CD8-positive, alpha-beta memory T cell (primary cell): ENCODE data around the gene PFN3. TPM values are rescaled to one million over a fixed set of nuclear protein-coding genes. Genes with fewer than 3 reads are reported as not detected.
A peak's percentile ranks its signal among the peaks of the same experiment; 100 is the strongest.

Experiments
- CTCF ChIA-PET: fragments of 350-600 bp; sonication (Branson Sonifier 250); formaldehyde crosslinking; loops from one replicate; lab custom pipeline; 2021; ENCODE audit warnings: antibody characterized with exemption; lab: Charles Lee
- POLR2A ChIA-PET: fragments of 350-600 bp; sonication (Branson Sonifier 250); formaldehyde crosslinking; loops from one replicate; lab custom pipeline; 2021; ENCODE audit warnings: antibody characterized with exemption; lab: Charles Lee
- DNase-seq, 5 donors: peaks; one replicate each; pipeline versions ENCODE4 v3.0.0 to v3.0.0-alpha.2; 2020 to 2022; ENCODE audit warnings: mixed read lengths in 1 of 5
- H3K27ac ChIP-seq: one replicate; pipeline ENCODE4 v1.7.0; 2013; ENCODE audit warnings: low read depth, mild to moderate bottlenecking, low read length, moderate library complexity
- H3K27me3 ChIP-seq: 2 replicates; pipeline ENCODE4 v1.7.0; 2013; ENCODE audit warnings: low read length, mild to moderate bottlenecking; ENCODE audit not compliant: insufficient read depth, poor library complexity, severe bottlenecking
- H3K36me3 ChIP-seq: 2 replicates; pipeline ENCODE4 v1.7.0; 2013; ENCODE audit warnings: mild to moderate bottlenecking, low read length, moderate library complexity; ENCODE audit not compliant: insufficient read depth
- H3K4me1 ChIP-seq: 2 replicates; pipeline ENCODE4 v1.7.0; 2013; ENCODE audit warnings: mild to moderate bottlenecking, low read length, moderate library complexity; ENCODE audit not compliant: insufficient read depth
- H3K4me3 ChIP-seq: 2 replicates; pipeline ENCODE4 v1.7.0; 2013; ENCODE audit warnings: mild to moderate bottlenecking, low read length
- H3K9me3 ChIP-seq: 2 replicates; pipeline ENCODE4 v1.7.0; 2013; ENCODE audit warnings: mild to moderate bottlenecking, low read length
- H3K27ac Mint-ChIP-seq, 8 donors: one replicate each; pipeline ENCODE4 v1.8.0; 2020 to 2021; ENCODE audit warnings: mixed read lengths in 8 of 8, mild to moderate bottlenecking in 6 of 8, inconsistent platforms in 3 of 8, moderate library complexity in 3 of 8
- H3K27me3 Mint-ChIP-seq, 2 donors: one replicate each; pipeline ENCODE4 v1.8.0; 2020 to 2021; ENCODE audit warnings: mixed read lengths in 2 of 2, mild to moderate bottlenecking in 1 of 2, moderate library complexity in 1 of 2
- H3K36me3 Mint-ChIP-seq, 3 donors: one replicate each; pipeline ENCODE4 v1.8.0; 2020 to 2021; ENCODE audit warnings: mixed read lengths in 3 of 3, inconsistent platforms in 1 of 3, mild to moderate bottlenecking in 1 of 3
- H3K4me1 Mint-ChIP-seq, 3 donors: one replicate each; pipeline ENCODE4 v1.8.0; 2020 to 2021; ENCODE audit warnings: mixed read lengths in 3 of 3, inconsistent platforms in 1 of 3, mild to moderate bottlenecking in 1 of 3
- H3K4me3 Mint-ChIP-seq, 7 donors: one replicate each; pipeline ENCODE4 v1.8.0; 2020 to 2021; ENCODE audit warnings: mixed read lengths in 7 of 7, mild to moderate bottlenecking in 6 of 7, moderate library complexity in 4 of 7, inconsistent platforms in 2 of 7
- H3K9me3 Mint-ChIP-seq, 5 donors: one replicate each; pipeline ENCODE4 v1.8.0; 2020 to 2022; ENCODE audit warnings: mixed read lengths in 5 of 5, mild to moderate bottlenecking in 3 of 5, moderate library complexity in 2 of 5, inconsistent platforms in 1 of 5
- polyA plus RNA-seq: library from polyadenylated mRNA; unstranded; fragments of 300-500 nt; fragmentation: Illumina TruSeq; gene quantifications from one replicate; pipeline ENCODE4 v1.2.3, GENCODE V29; 2021
- total RNA-seq, 2 experiments: library from RNA; stranded (reverse); gene quantifications; one replicate each; pipeline ENCODE4 v1.2.3, GENCODE V29; 2021

PFN3 gene
- total and polyA plus RNA-seq, 3 experiments from 2014 or later: not detected

DNA sequence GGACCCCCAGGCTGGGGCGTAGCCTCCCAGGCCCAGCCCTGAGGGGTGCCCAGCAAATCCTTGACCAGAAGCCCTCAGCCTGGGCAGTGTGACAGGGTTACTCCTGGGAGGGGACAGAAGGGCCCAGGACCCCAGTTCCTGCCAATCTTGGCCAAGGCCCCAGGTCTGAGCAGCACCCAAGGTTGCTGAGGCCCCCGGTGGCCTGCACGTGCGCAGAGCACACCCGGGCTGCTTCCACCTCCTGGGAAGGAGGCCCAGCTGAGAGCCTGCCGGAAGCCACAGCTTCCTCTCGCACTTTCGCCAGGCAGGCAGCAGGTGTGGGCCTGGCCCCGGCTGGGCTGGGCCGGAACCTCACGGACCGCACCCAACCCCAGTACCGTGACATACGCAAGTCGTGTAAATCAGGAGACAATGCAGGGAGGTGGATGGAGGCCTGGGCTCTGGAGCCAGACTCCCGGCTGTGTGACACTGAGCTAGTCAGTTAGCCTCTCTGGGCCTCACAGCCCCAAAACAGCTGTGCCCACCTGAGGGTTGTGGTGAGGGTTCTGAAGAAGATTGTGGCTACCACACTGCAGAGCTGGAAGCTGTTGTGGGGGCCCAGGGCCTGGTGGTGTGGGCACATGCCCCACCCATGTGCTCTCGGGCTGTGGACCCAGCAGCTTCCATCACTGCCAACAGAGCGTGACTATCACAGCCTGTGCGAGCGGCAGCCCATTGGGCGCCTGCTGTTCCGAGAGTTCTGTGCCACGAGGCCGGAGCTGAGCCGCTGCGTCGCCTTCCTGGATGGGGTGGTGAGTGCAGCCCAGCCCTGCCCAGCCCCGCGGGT, 31.1 kb upstream of the PFN3 start:
- ChIA-PET POLR2A (interaction anchor here (0.8 to 7.0 kb wide), 14 partner anchors 8 to 80 kb away, joined by 3 to 154 read pairs (median 4); partner anchors contain the start of genes F12, LMAN2, PRR7 and SLC34A1), CTCF (interaction anchor here (0.6 to 14.5 kb wide), 10 partner anchors 9 to 122 kb away, joined by 3 to 326 read pairs (median 4); partner anchors contain the start of genes PFN3 and PRR7)
- Mint-ChIP-seq H3K27ac (peak overlapping the region; percentile 81 to 99 (median 95)), H3K36me3 (peaks cover 0 to 66% (median 3%) of the 10 kb centered on the region in 3 donors), H3K27me3 (peaks cover 0 to 4% of the 10 kb centered on the region in 2 donors), H3K4me3 (peak overlapping the region; percentile 80 to 97 (median 94)), H3K9me3 (peaks cover 0 to 2% (median 0%) of the 10 kb centered on the region in 5 donors), H3K4me1 (peaks cover 58 to 88% (median 60%) of the 10 kb centered on the region in 3 donors)
- peak; percentile 63 to 88 (median 78) for DNase-seq
- no peaks in the 10 kb centered on the region for H3K27me3 ChIP-seq
- peak overlapping the region; percentile 93 for H3K27ac ChIP-seq
- peak overlapping the region; percentile 88 for H3K4me3 ChIP-seq
- no peaks in the 10 kb centered on the region for H3K9me3 ChIP-seq
- H3K36me3 ChIP-seq: peaks cover 46% of the 10 kb centered on the region
- peaks cover 92% of the 10 kb centered on the region for H3K4me1 ChIP-seq

DNA sequence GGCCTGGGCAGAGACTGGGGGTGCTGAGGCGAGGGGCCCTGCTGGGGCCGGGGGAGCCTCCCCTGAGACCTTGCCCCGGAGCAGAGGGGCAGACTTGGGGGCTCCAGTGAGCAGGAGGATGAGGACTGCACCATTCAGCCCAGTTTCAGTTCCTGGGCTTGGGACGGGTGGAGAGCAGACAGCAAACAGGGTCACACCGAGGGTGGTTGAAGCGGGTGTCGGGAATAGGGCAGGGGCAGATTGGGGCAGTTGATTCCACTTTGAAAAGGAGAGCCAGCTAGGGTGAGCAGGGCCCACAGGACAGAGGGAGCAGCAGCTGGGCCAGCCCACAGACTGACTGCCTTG, 30.5 kb upstream of the PFN3 start:
- H3K9me3 ChIP-seq: no peaks in the 10 kb centered on the region
- DNase-seq: no peak
- H3K36me3 ChIP-seq: peaks cover 43% of the 10 kb centered on the region
- CTCF ChIA-PET: interaction anchor here (0.6 to 14.5 kb wide), 7 partner anchors 17 to 112 kb away, joined by 3 to 326 read pairs (median 5); partner anchors contain the start of genes PFN3 and PRR7
- Mint-ChIP-seq H3K4me3 (peak overlapping the region; percentile 80 to 97 (median 94)), H3K4me1 (peaks cover 60 to 86% (median 62%) of the 10 kb centered on the region in 3 donors), H3K9me3 (peaks cover 0 to 2% (median 0%) of the 10 kb centered on the region in 5 donors), H3K27me3 (peaks cover 0 to 4% of the 10 kb centered on the region in 2 donors), H3K36me3 (peaks cover 0 to 66% (median 3%) of the 10 kb centered on the region in 3 donors), H3K27ac (peak overlapping the region; percentile 81 to 99 (median 95))
- peak overlapping the region; percentile 88 for H3K4me3 ChIP-seq
- no peaks in the 10 kb centered on the region for H3K27me3 ChIP-seq
- peak overlapping the region; percentile 93 for H3K27ac ChIP-seq
- POLR2A ChIA-PET: interaction anchor here (0.9 to 7.0 kb wide), 7 partner anchors 15 to 79 kb away, joined by 3 to 154 read pairs (median 7); partner anchors contain the start of genes F12, LMAN2 and PRR7
- H3K4me1 ChIP-seq: peaks cover 88% of the 10 kb centered on the region

DNA sequence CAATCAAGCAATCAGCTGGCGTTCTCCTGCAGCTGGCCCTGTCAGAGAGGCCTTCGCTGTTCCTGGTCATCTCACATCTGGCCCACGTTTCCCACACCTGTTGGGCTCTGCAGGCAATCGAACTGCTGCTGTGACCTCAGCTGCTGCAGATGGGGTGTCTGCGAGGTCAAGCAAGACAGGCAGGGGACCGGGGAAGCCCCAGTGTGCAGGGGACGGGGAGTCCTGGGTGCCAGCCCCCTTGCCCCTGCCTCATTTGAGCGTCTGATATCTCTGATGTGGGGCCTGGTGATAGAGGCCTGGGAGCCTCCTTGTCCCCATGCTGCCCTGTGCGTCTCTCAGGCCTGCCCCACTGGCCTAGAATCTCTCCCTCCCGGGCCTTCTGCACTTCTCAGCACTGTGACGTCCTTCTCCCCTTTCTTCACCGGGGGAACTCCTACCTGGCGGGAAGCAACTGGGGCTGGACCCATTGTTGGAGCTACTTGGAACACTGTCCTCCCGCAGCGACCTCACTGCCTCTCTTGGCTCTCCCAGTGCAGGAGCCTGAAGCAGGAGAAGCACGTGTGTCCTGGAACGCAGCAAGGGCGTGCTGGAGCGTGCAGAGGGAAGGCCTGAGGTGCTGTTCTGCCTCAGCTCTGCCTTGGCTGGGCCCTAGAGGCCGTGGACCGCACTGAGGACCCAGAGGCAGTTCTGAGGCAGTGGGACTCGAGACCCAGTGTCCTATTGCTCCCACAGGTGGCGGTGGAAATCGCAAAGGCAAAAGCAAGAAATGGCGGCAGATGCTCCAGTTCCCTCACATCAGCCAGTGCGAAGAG, 29.9 kb upstream of the PFN3 start:
- Mint-ChIP-seq H3K27me3 (peaks cover 0 to 4% of the 10 kb centered on the region in 2 donors), H3K4me3 (peak overlapping the region; percentile 90 to 97 (median 94)), H3K4me1 (peaks cover 66 to 87% (median 67%) of the 10 kb centered on the region in 3 donors), H3K27ac (peak overlapping the region; percentile 81 to 99 (median 96)), H3K9me3 (peaks cover 0 to 2% (median 0%) of the 10 kb centered on the region in 5 donors), H3K36me3 (peaks cover 0 to 60% (median 3%) of the 10 kb centered on the region in 3 donors)
- Histone ChIP-seq H3K36me3 (peaks cover 39% of the 10 kb centered on the region), H3K27ac (peak overlapping the region; percentile 93), H3K27me3 (no peaks in the 10 kb centered on the region), H3K9me3 (no peaks in the 10 kb centered on the region), H3K4me3 (peak overlapping the region; percentile 88), H3K4me1 (peaks cover 87% of the 10 kb centered on the region)
- ChIA-PET POLR2A (interaction anchor here (0.7 to 7.0 kb wide), 8 partner anchors 15 to 894 kb away, joined by 3 to 154 read pairs (median 6); partner anchors contain the start of genes F12, LMAN2 and PRR7), CTCF (interaction anchor here (1.1 to 14.5 kb wide), 5 partner anchors 18 to 114 kb away, joined by 3 to 326 read pairs (median 58); partner anchors contain the start of genes PFN3 and PRR7)
- peak in 1 of 5 donors; percentile 49 for DNase-seq

DNA sequence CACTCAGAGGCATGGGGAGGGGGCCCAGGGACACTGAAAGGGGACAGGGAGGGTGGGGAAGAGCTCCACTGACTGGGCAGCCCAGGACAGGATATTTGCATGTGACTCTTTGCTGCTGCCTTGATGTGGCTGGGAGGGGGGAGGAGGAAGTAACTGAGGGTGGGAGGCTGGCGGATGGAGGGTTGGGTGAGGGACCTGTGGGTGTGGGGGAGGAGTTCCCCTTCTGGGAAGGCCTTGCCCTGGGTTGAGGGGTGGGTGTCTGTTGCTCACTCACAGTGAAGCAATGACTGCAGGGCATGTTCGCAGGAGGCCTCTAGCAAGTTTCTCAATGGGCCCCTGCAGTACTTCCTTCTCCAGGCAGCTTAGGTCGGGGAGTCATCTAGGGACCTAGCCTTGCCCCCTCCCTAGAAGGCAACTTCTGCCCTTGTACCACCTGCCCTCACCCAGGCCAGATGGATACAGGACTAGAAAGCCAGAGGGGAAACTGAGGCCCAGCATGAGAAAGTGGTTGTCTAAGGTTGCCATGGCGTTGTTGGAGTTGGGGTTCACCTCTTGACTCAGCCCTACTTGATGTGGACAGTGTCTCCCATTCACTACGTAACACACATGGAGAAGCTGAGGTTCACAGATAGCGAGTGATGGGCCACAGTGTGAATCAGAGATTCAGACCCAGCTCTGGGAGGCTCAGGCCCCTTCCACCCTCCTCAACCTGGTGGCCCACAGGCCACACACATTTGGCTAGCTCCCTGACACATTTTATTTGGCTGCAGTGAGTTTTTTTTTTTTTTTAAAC, 29.0 kb upstream of the PFN3 start:
- Mint-ChIP-seq H3K4me1 (peaks cover 67 to 87% (median 70%) of the 10 kb centered on the region in 3 donors), H3K4me3 (peak overlapping the region; percentile 90 to 97 (median 94)), H3K27me3 (peaks cover 0 to 4% of the 10 kb centered on the region in 2 donors), H3K27ac (peak overlapping the region; percentile 88 to 99 (median 96)), H3K36me3 (peaks cover 0 to 52% (median 3%) of the 10 kb centered on the region in 3 donors), H3K9me3 (peaks cover 0 to 2% (median 0%) of the 10 kb centered on the region in 5 donors)
- Histone ChIP-seq H3K4me1 (peaks cover 87% of the 10 kb centered on the region), H3K9me3 (no peaks in the 10 kb centered on the region), H3K27me3 (no peaks in the 10 kb centered on the region), H3K4me3 (peak overlapping the region; percentile 88), H3K36me3 (peaks cover 32% of the 10 kb centered on the region), H3K27ac (peak overlapping the region; percentile 93)
- POLR2A ChIA-PET: interaction anchor here (0.7 to 7.0 kb wide), 8 partner anchors 9 to 893 kb away, joined by 3 to 154 read pairs (median 4); partner anchors contain the start of gene PRR7
- peak; percentile 65 to 91 (median 80) for DNase-seq
- CTCF ChIA-PET: interaction anchor here (1.1 to 14.5 kb wide), 5 partner anchors 19 to 113 kb away, joined by 3 to 326 read pairs (median 58); partner anchors contain the start of genes PFN3 and PRR7

DNA sequence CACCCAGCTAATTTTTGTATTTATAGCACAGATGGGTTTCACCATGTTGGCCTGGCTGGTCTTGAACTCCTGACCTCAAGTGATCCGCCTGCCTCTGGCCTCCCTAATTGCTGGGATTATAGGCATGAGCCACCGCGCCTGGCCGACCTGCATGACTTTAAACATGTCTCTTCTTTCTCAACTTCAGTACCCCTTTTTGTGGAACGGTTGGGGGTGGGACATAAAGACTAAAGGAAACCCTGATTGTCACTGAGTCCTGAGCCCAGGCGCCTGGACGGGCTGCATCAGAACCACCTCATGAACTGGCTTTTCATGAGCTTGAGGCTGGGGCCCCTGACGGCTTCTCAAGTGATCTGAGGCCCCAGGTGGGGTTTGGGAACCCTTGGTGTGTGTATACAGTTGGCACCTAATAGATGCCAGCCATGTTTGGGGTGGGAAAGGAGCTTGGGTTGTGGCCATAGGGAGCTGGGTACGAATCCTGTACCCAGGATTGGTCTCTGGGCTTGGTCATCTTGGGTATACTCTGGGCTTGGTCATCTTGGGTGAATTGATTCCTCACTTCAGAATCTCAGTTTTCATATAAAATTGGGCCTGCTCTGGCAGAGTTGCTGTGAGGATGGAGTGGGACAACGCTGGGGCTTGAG, 28.2 kb upstream of the PFN3 start:
- Mint-ChIP-seq H3K4me1 (peaks cover 63 to 85% (median 64%) of the 10 kb centered on the region in 3 donors), H3K27ac (peak overlapping the region; percentile 88 to 99 (median 96)), H3K9me3 (peaks cover 0 to 2% (median 0%) of the 10 kb centered on the region in 5 donors), H3K36me3 (peaks cover 0 to 45% (median 3%) of the 10 kb centered on the region in 3 donors), H3K4me3 (peak overlapping the region; percentile 90 to 97 (median 94)), H3K27me3 (peaks cover 0 to 4% of the 10 kb centered on the region in 2 donors)
- ChIA-PET POLR2A (interaction anchor here (0.6 to 7.0 kb wide), 7 partner anchors 9 to 685 kb away, joined by 3 to 154 read pairs (median 5); partner anchors contain the start of gene PRR7), CTCF (interaction anchor here (8.6 to 14.5 kb wide), 3 partner anchors 20 to 39 kb away, joined by 58 to 326 read pairs (median 270); partner anchors contain the start of genes PFN3 and PRR7)
- Histone ChIP-seq H3K4me1 (peaks cover 82% of the 10 kb centered on the region), H3K36me3 (peaks cover 24% of the 10 kb centered on the region), H3K27ac (peak overlapping the region; percentile 93), H3K4me3 (peak overlapping the region; percentile 88), H3K9me3 (no peaks in the 10 kb centered on the region), H3K27me3 (no peaks in the 10 kb centered on the region)
- no peak for DNase-seq

DNA sequence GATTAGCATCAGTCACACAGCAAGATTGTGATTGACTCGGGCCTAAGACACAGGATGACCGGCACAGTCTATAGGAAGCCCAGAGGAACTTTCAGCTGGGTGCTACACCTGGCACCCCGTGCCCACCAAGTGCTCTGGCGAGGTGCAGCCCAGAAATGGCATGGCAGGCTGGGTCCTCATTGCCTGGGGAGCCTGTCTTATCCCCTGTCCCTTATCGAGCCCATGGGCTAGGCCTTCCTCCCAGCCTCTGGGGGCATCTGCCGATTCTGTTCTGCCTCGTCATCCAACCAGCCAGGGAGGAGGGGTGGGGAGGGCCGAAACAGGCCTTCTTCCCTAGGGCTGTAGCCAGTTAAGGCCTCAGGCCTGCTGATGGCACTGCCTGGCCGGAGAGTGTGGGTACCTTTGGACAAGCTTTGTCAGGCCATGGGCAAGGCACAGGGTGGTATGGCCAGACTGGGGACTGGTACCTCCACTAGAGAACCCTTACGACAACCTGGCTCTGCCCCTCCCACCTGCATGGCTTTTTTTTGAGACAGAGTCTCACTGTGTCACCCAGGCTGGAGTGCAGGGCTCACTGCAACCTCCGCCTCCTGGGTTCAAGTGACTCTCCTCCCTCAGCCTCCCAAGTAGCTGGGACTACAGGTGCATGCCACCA, 27.6 kb upstream of the PFN3 start:
- peaks cover 0 to 39% (median 3%) of the 10 kb centered on the region in 3 donors for H3K36me3 Mint-ChIP-seq
- ChIA-PET CTCF (interaction anchor here (1.3 to 14.5 kb wide), 4 partner anchors 9 to 38 kb away, joined by 6 to 326 read pairs (median 164); partner anchors contain the start of genes PFN3 and PRR7), POLR2A (interaction anchor here (0.6 to 7.0 kb wide), 8 partner anchors 12 to 686 kb away, joined by 3 to 154 read pairs (median 12); partner anchors contain the start of gene PRR7)
- peak overlapping the region; percentile 88 to 99 (median 96) for H3K27ac Mint-ChIP-seq
- peaks cover 0 to 2% (median 0%) of the 10 kb centered on the region in 5 donors for H3K9me3 Mint-ChIP-seq
- H3K4me1 Mint-ChIP-seq: peaks cover 61 to 78% (median 63%) of the 10 kb centered on the region in 3 donors
- no peaks in the 10 kb centered on the region for H3K9me3 ChIP-seq
- H3K27me3 Mint-ChIP-seq: peaks cover 0 to 4% of the 10 kb centered on the region in 2 donors
- H3K27me3 ChIP-seq: no peaks in the 10 kb centered on the region
- peaks cover 18% of the 10 kb centered on the region for H3K36me3 ChIP-seq
- peak overlapping the region; percentile 90 to 97 (median 94) for H3K4me3 Mint-ChIP-seq
- H3K4me3 ChIP-seq: peak overlapping the region; percentile 88
- DNase-seq: peak in 1 of 5 donors; percentile 51
- peak overlapping the region; percentile 93 for H3K27ac ChIP-seq
- peaks cover 76% of the 10 kb centered on the region for H3K4me1 ChIP-seq
